Fibroblast of skin of left quadriceps (primary cell): Measurements from ENCODE around the gene ZNF385B.

Experiments
- DNase-seq, 2 experiments: peaks; one replicate each; pipeline ENCODE4 v3.0.0-alpha.2; 2013; ENCODE audit warnings: low read depth in 2 of 2

ZNF385B gene

DNA sequence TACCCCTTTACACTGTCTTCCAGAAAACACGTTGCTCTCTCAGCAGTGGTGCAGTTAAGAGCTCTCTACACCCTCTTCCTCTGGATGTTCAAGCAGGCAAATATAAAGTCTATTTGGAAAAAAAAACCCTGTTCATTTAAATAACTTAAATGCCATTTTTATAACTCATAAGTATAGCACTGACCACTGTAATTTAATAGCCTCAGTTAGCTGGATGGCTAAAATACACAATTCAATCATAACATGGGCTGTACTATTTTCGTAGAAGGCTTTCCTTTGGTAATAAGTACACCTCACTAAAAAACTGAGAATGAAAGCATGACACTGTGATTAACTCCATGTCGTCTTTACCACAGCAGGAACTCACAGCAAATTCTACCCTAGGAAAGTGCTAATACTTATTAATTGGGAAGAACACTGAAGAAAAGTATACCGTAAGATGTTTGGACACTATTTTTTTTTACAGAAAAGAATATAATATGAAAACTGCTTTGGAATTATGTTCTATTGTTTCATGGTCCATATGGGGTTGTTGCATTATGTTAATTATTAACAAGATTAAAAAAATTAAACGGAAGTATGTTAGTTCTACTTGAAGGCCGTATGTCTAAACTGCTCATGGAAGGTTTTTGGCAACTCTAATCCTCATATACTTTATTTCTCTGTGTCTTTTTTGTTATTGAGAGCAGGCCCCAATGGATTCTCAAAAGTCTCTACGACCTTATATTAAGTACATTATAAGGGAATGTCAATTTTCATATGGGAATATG lies 269.1 kb downstream of the ZNF385B start:
- peak; percentile 25 to 29 for DNase-seq

DNA sequence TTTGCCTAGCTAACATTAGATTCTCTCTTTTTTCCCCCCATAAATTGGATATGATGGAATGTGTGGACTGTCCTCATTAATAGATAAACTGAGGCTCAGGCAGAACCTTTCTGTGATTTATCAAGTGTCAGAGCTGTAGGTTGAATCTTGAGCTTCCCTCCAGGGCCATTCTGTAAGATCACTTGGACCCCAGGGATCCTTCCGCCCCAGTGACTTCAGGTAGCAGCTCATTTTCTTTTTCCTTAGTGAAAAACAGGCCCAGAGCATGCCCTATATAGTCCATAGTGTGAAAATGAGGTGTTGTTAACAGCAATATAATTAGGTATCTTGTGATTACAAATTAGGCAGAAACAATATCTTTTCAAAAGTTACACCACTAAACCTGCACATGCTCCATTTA lies 269.7 kb downstream of the ZNF385B start:
- DNase-seq, result no peak

DNA sequence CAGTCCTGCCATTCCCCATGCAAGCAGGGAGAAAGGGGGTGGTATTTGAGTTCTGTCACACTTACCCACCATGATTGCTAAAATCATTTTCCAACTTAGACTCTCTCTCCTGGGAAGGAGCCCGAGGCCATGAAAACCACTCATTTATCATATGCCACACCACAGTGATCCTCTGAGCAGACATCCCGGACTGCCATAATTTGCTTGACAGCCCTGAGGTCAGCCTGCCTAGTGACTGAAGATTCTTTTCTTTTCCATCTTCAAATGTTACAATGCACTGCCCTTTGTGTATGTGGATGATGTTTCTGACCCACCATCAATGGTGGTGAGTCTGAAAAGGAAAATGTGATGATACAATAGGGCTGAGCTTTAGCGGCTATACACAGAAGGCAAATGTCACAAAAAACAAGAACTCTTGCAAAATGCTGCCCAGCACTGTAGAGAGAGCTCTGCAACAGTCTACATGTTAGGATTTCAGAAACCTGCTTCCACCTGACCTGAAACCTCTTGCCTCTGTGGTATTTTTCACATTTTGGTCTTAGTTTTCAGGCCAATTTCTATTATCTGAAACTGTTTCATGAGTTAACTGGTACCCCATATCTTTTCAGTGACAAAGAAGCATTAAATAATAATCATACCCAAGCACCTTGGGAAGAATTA lies 272.8 kb downstream of the ZNF385B start:
- no peak for DNase-seq

DNA sequence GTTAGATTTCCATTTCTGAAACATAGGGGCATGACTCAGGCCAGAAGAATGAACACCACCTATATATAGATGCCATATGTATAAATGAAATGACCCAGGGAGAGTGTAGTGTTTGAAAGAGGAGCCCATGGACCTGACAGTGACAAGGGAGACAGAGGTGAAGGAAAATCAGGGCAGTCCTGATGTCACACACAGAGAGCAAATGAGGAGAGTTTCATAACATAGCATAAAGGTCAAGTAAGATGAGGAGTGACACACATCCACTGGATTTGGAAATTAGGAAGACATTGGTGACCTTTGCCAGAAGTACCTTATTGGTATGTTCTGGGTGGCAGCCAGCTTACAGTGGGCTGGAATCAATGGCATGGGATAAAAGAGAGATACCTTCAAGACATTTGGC lies 276.7 kb downstream of the ZNF385B start:
- no peak for DNase-seq

DNA sequence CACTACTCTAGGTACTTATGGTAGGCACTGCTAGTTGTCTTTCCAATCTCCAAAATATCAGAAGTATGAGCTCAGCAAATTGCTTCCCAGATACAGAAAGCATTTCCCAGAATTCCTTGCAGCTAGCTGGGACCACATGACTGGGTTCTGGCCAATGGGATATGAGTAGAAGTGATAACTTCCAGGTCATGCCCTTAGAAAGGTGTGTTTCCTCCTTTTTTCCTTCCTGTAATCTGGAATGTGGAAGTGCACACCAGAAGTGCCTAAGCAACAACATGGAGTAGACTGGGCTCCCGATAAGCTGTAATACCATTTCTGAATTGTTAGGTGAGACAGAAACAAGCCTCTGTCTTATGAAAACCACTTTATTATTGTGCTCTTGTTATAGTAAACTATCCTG lies 279.8 kb downstream of the ZNF385B start:
- DNase-seq, result no peak

DNA sequence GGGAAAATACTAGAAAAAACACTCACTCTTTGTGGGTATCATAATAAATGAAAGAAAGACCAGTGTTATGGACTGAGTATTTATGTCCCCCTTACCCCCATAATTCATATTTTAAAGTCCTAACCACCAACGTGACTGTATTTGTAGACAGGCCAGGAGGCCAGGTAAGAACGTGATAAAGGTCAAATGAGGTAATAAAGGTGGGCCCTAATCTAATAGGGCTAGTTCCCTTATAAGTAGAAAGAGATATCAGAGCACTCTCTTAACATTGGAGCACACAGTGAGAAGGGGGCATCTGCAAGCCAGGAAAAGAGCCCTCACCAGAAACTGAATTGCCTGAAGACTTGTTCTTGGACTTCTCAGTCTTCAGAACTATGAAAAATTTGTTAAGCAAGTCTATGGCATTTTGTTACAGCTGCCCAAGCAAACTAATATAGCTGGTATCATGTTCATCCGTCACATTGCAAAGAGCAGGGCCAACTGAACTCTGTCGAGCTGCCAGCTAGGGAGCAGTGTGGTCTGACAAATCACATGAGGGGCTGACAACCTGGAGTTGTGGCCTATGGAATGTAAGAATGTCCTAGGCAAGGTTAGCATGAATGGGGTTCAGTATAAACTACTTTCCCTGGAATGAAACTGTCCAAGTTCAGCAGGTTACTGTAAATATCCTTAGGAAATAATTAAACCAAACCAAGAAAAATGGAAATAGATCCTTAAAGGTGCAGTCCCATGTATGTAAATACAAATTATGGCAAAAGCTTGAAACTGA lies 280.9 kb downstream of the ZNF385B start:
- no peak for DNase-seq

DNA sequence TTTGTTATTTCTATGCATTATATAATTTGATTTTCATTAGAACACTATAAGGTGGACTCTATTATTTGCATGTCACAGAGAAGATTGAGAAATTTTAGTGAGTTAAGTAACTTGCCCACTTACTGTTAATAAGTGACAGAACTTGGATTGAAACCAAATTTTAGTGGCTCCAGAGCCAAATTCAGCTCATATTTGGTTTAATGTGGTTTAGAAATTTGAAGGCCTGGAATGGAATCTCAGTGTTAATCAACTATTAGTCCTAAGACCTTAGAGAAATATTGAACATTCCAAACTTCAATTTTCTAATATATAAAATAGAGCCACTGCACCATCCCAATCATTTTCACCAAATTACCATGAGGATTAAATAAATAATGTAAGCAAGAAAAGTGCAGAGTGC lies 281.6 kb downstream of the ZNF385B start:
- DNase-seq, result no peak

DNA sequence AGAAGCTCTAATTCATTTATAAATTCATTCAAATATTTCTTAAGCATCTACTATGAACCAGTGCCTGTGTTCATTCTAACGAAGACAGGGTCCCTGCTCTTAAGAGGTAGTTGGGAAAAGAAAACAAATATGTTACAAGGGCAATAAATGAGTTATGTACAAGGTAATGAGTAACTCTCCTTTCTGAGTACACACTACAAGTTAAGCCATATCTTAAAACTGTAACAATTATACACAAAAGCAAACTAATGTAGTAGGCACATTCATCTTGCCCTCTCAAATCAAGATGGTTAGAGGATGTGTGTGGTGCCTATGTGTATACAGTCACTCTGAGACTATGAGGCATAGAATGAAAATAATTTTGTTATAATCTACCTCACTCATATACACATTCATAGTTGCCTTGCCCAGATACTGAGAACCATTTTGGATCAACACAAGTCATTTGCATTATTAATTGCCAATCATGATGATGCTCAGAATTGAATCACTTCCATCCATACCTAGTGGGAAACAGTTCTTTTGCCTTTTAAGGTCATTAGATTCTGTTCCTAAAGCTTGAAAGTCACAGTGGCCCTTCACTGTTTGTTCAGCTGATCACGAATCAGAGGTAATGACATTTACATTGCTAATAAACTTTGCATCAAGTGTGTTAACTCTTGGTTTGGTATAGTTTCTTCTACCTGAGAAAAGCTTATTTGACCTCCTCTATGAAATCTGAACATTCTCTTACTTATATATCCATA lies 283.1 kb downstream of the ZNF385B start:
- DNase-seq, result no peak

DNA sequence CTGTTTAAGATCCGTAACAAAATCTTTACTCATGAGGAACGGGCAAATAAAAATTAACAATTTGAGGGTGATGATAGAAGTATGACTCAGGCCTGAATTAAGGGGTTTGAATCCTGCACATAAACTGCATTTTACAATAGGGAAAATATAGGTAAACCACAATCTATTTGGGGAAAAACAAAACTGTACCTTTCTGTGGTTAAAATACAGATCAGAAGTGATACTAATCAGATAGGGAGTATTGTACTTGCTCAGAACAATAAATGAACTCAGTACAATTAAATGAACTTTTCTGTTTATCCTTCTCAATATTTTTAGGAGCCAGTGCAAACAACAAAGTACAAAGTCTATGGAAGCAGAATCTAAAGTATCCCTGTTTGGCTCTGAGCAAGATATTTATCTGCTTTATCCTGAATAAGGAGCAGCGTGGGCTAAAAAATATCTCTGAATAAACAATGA lies 287.3 kb downstream of the ZNF385B start:
- DNase-seq, result no peak

DNA sequence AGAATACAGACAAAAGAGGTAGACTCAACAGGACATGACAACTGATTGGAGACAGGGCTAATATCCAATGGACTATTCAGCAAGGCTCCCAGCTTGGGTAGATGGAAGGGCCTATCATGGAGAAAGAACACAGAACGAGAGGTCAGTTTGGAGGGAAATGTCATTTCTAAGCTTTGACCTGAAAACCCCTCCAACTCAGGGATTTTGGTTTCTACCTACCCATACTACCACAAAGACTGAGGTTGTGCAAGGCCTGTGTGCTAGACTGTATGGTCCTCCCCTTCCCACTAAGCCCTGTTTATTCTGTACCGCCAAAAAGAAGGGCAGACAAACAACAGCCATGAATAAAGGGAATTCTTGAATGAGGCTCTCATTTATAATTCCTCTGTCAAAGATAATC lies 288.9 kb downstream of the ZNF385B start:
- DNase-seq, result no peak

DNA sequence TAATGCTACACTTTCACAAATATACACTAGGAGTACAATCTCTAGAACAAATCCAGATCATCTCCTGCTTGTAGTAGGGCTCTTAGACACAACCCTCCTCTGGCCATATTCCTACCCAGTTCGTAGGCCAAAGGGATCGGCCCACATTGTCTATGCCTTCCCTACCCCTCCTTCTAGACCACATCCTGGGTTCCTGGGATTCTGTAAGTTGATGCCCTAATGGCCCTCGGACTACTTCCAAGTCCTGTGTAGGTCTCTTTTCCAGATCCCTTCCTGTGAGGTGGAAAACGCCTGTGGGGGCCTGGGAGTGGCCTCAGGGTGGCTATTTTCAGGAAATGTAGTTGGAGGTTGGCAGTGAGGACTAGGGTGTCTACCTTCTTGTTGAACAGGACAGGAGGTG lies 289.7 kb downstream of the ZNF385B start:
- no peak for DNase-seq

DNA sequence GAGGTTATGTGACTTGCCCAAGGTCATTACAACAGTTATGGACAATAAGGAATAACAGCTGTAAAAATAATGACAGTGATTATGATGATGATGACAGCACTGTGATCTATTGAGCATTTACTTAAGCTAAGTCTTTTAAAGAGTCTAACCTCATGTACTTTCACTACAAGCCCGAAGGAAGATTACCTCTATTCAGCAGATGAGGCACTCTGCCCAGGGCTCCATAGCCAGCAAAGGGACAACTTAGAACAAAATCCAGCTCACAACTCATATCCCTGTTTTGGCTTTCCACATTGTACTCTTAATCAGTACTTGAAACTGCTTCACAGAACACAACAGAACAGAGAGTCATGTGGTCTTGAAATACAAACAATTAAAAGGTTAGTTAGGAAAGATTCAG lies 290.2 kb downstream of the ZNF385B start:
- no peak for DNase-seq

DNA sequence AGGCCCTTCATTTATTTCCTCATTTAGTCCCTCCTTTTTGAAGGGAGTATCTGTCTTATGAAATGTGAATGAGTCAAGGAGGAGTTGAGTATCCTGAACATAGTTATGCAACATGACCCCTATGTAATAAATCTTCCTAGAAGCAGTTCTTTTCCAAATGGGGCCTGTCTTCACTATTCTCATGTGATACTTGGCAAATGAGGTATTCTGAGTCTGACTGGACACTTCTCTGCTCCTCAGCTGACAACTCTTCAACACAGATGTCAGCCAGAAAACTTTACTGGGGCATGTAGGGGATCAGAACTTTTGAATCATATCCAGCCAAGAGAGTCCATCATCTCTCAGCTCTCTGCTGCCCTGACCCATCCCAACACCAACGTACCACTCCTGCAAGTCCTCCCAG lies 291.6 kb downstream of the ZNF385B start:
- DNase-seq, result peak; percentile 73 to 74

DNA sequence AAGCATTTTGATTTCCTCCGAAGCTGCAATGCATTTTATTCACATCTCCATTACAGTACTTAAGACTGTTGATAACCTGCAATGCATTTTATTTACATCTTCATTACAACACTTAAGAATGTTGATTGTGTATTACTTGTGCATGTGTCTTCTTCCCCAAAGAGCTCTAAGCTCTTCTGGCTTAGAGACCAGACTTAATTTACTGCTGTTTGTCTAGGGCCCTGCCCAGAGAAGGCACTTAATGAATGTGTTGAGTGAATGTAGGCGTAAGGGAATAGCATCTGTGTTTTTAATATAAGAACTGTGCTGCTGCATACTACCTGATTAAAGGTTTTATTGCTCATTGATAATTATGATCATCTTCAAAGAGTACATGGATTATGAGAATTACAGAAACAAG lies 295.6 kb downstream of the ZNF385B start:
- DNase-seq, result no peak

DNA sequence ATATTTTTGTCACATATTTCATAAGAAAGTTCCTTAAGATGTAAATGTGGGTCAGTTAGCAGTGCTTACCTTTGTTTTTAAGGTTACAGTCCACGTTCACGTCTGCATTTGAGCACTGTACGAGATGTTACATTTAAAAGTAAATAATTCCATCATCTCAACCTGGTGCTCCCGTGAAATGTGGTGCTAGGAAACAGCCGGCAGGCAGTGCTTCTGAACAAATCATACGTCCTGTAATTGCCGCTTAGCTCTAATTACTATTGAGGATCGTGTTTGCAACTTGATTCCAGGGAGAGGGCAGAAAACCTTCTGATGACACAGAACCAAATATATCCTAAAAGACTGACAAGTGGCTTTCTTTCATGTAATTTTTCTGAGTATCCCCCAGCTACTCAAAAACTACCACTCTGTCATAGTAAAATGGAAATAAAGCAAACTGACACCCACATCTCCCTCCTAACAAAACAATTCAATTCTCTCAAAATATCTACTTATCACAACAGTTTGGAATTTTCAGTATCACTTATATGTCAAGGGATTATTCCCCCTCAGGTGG lies 299.0 kb downstream of the ZNF385B start:
- no peak for DNase-seq

DNA sequence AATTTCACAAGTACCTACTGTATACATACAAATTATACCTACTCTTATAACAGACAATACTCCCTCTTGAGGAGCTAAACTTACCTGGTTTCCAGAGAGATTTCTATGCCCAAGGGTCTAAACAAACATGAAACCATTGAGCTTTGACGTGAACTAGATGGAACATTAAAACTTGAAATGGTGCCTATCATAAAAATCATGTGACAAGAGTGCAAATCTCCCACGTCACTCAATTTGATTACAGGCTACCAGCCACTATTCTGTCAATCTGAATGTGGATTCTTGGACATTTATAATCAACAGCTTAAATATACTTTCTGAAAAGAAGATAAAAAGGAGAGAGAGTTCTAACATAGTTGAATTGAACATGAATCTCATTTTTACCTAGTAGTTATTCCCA lies 299.7 kb downstream of the ZNF385B start:
- DNase-seq, result no peak

DNA sequence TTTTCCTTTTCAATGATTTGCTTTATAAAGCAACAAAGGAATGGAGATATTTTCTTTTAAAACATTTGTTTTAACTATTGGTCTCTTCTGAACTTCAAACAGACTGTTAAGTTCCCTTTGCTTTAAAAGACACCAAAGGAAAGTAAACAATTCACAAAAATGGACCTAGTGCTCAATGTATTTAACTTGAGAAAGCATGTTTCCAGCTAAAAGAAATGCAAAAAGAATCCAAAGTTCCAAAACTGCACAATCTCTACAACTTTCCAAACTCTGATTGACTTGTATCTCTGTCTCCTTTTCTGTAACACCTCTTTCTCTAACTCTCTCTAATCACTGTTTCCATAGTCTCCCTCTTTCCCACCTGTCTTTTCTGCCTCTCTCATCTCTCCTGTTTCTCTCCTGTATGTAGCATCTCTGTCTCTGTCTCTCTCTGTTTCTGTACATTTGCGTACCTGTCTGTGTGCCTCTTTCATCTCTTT lies 301.1 kb downstream of the ZNF385B start:
- DNase-seq, result no peak

DNA sequence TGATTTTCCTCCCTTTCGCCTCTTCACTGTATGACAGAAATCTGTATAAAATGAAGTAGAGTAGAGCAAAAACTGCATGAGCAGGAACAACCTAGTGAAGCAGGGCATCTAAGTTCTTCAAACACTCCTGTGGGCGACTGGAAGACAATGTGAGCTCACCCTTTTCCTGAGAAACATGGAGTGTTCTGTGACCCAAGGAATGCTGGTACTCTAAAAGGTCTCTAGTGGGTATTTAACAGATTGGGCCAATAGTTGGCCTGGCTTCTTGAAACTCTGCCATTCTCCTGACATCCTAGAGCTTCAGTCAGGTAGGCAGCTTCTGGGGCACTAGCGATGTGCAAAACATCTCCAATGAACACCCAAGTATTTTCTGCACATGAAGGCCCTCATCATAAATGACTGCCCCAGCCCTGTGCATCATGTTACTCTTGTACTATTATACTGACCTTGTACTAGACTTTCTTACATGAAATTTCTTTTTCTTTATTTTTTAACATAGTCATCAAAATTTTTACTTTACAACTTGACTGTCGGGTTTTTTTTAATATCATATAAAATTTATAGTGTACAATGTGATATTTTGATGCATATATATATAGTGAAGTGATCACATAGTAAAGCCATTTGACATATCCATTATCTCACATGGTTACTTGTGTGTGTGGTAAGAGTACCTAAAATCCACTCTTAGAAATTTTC lies 302.2 kb downstream of the ZNF385B start:
- DNase-seq, result no peak

DNA sequence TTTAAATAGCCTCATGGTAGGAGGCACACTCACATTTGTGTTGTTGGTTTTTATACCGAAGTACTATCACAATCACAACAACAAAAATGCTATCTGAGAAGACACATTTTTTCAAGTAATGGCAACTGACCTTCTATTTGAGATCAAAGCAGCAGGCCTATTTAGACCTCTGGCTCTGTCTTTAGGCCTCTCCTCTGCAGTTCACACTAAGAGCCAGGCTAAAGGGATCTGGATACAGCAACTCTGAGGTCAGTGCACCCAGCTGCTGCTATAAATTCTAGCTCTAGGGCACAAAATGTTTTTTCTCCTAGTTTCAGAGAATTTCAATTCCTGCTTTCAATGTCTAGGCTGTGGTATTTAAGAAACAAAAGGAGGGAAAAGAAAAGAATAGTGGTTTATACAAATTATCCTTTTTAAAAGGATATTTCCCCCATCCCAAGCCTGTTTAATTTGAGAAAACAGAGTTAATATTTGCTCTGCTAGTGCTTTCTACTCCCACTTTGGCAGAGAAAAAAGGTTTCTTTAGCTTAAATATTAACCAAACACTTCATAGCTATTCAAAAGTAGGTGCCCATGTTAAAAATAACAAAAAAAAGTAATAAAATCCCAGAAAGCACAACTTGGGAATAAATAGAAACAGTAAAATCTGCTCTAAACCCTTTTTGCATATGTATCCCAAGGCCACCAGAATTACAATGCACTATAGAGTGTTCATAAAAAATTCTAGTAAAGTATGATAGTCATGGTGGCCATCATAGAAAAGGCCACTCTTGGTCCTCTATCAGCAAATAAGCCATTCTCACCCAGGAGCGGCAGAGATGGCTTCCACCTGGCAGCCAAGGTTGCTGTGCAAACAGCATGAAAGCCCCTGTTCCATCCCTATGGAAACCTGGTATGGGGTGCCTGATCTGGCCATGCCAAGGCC lies 303.1 kb downstream of the ZNF385B start:
- no peak for DNase-seq

DNA sequence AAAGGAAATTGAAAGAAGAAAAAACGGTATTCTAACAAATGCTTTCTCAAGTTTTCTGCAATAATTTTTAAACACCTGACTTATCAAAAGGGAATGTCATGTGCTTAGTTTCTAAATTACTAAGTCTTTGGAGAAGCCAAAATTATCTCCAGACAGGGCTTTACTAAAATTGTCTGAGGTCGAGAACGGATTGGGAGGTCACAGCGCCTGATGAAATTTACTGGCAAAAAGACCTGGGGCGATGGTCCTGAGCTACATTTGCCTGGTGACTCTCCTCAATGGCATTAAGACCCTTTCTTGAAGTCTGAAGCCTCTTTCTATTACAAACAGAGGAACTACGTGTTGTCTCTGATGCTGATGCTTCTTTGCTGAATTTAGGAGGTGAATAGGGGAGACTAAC lies 305.0 kb downstream of the ZNF385B start:
- no peak for DNase-seq
